GM21619 (cell line): Measurements from ENCODE around the gene LRRC8E.

Experiments
- ATAC-seq: cut with Tn5 transposase; IDR thresholded peaks from one replicate; pipeline ENCODE4 v1.9.1; 2021; ENCODE audit not compliant: unreplicated experiment

Gene LRRC8E

DNA sequence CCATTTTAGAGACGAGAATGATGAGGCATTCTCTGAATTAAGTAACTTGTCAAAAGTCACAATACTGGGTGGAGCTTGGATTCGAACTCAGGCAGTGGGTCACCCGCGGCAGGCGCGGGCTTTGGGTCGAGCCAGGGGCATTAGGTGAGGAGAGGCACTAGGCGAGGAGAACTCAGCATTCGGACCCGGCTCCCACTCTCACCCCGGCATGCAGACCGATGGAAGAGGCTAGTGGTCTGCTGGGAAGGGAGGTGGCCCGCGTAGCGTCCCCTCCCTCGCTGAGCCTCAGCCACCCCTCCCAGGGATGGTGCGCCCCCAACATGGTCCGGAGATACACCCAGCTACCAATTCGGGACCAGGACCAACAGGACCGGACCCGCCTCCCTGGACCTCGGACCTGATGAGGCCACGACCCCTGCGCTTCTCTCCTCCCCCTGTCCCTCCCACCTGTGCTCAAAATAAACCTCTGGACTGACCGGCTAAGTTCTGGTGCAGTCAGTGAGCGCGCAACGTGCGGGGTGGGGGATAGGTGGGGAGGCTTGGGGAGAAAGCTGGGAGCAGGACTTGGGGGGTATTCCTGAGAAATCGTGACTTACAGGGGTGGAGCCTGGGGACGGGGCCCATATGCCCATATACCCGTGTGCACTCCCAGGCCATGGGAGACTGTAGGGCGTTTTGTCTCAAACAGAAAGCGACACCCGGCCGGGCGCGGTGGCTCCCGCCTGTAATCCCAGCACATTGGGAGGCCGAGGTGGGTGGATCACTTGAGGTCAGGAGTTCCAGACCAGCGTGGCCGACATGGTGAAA, 30.5 kb downstream of the LRRC8E start:
- no peak for ATAC-seq

DNA sequence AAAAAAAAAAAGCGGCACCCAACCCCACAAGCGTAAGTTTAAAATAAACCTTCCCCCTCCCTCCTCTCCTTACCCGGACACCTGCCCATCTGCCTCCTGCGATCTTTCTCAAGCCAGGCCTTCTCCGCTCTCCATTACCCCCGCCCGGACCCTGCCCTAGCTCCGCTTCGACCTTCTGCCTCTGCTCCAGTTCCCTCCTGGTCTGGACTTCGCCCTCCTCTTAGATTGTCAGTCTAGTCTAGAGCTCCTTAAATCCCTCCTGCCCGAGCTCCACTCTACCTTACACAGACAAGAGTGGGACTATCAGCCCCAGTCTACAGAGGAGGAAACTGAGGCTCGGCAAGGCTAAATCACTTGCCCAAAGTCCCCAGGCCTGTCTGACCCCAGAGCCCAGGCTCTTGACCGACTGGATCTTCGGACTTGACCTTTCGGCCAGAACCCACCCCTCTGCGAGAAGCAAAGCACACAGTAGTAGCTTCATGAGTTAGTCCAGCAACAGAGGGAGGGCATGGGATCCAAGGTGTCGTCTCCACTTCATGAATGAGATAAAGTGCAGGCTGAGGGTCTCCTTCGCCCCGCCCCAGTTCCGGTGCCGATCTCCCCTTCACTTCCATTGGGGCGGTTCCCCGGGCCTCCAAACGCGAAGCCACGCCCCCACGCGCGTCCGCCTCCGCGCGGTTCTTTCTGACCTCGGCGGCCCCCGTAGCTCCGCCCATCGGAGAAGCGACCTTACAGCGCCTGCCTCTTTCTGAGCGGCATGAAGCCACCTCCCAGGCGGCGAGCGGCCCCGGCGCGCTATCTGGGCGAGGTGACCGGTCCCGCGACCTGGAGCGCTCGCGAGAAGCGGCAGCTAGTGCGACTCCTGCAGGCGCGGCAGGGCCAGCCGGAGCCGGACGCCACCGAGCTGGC, 31.6 kb downstream of the LRRC8E start, which contains the start of gene SNAPC2:
Gene SNAPC2, plus strand, starts transcription at position 729 of the 909 bp plus-strand sequence. Its CDS starts 29 bp downstream, at position 758.
- peak; percentile 57 for ATAC-seq

- peak; percentile 27 for ATAC-seq
These were observed 32.4 kb downstream of the LRRC8E start for GRCh38 chr19:7920519-7921301.

DNA sequence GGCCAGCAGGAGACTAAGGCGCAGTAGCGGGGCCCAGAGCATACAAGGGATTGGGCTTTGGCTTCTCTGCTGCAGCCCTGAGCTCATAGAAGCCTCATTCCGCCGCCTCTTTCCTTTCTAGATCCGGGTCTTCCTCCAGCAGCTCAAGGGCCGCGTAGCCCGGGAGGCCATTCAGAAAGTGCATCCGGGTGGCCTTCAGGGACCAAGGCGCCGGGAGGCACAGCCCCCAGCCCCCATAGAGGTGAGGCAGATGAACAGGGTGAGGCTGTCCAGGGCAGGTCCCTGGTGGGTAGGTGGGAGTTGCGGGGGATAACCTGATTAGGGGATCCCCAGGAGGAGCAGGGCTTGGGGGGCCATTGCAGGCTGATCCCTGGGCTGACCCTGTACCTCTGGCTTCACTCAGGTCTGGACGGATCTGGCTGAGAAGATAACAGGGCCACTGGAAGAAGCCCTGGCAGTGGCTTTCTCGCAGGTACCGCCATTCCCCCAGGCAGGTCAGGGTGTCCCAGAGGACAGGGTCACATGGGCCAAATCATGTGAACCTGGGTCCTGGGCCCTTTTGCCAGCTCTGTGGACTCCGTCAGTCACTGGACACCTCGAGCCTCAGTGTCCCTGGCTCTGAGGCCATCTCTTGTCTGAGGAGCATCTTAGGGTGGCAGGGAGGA, 33.1 kb downstream of the LRRC8E start:
- ATAC-seq: no peak

- ATAC-seq: no peak
These were observed 33.9 kb downstream of the LRRC8E start for GRCh38 chr19:7921967-7922835.

- ATAC-seq: no peak
These were observed 34.5 kb downstream of the LRRC8E start for GRCh38 chr19:7922836-7923195.

GRCh38 chr19:7923295-7924191, 35.2 kb downstream of the LRRC8E start:
- ATAC-seq: no peak

DNA sequence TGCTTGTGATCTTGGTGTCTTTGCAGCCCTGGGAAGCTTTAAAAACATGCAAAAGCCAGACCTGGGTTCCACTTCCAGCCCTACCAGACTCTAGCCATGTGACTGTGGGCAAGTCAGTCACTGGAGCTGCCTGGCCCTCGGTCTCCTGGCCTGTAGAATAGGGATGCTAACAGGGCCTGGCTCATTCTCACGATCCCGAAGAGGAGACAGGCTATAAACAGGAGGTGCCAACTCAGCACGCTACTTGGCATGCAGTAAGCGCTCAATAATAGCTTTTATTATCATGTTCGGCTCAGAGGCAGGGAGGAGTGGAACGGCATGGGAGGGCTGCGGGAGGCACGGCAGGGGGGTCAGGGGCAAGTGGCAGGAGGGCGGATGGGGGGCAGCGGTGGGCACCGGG, 35.9 kb downstream of the LRRC8E start:
- no peak for ATAC-seq

GRCh38 chr19:7924651-7925170, 36.4 kb downstream of the LRRC8E start:
- ATAC-seq: no peak

- no peak for ATAC-seq
These were observed 37.0 kb downstream of the LRRC8E start for GRCh38 chr19:7925171-7925851.

DNA sequence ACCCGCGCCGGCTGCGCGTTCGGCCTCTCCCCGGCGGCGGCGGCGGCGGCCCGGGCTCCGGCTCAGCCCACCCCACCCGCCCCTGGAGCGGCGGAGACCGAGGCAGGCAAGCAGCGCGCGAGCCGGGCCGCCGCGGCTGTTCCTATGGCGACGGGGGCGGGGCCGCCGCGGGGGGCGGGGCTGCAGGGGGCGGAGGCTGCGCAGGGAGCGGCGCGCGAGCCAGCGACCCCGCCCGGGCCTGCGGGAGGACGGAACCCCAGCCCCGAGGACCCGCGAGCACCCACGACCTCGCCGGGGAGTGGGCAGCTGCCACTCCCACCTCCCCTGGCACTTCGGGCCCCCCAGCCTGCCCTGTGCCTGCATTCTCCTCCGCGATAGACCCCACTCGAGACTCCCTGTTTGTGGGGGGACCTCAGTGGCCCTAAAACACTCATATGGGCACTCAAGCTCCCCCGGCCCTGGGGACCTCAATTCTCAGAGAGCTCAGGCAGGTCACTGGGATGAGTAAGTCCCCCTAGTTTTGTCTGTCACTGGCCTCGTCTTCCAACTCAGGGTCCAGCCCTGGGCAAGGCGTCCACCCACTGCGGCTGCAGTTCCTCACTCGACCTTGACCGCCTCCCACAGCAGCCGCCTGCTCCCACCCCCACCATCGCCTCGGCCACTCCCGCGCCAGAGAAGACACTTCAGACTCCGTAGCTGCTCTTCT, 37.9 kb downstream of the LRRC8E start, which contains the start of gene CTXN1:
Gene CTXN1, minus strand, starts transcription at position 115 of the 706 bp plus-strand sequence. CDS start 597 bp downstream, outside the sequence.
- ATAC-seq: no peak

DNA sequence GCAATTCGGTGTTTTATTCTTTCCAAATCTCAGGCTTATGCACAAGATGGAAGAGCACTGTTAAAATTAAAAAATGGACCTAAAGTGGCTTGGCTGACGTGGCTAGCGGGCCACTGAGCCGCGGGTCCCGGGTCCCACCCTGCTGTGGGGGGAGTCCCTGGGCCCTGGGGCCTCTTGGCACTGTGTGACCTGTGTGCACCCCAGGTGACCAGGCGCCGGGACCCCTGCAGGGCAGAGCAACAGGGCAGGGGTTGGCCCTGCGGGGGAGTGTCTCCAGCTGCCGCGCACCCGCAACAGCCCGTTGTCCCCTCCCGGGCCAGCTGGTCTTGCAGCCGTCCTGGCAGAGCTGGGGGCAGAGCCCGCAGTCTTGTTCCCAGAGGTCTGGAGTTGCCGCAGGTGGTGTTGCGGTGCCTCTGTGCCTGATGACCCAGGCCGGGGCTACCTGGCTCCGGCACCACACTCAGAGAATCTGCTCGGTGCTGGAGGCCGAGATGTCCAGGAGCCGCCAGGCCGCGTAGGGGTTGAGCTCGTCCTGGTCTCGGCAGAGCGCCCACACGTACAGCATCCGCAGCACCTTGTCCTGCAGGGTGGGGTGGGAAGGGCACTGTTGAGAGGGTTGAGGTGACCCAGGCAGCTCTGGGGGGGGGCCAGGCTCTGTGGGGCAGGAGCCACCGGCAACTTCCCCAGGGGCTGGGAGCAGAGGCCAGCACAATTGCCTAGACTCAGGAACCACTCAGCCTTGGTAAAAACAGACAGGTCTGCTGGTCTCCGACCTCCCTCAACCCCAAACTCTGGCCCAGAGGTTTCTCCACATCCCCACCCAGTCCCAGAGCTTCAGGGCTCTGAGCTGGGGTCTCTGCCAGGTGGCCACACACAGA, 38.7 kb downstream of the LRRC8E start:
- no peak for ATAC-seq

DNA sequence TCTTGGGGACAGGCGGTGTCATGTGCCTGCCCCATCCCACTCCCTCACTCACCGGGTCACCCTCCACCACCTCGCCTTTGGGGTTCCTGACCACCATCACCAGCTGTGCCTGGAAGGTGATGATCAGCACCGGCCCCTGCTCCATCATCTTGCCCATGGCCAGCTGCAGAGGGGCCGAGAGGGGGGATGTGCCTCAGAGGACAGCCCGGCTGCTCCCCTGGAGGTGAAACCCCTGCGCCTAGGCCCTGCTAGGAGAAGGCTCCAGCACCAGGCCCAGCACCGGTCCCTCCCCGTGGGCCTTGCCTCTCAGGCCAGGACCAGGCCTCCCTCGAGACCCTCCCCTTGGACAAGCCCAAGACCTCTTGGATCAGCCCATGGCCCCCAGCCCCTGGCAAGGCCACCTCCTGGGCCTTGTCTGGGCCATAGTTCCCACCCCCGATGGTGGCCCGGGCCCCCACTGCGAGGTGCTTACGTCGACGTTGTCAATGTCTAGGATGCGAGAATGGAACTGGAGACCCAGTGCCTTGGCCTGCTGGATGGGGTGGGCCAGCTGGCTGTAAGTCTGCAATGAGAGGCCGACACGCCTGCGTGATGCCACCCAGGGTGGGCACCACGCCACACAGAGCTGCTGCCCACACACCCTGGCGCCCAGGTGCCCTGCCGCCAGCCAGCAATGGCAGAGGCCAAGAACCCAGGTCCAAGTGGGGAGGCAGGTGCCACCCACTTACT, 39.5 kb downstream of the LRRC8E start:
- ATAC-seq: no peak

DNA sequence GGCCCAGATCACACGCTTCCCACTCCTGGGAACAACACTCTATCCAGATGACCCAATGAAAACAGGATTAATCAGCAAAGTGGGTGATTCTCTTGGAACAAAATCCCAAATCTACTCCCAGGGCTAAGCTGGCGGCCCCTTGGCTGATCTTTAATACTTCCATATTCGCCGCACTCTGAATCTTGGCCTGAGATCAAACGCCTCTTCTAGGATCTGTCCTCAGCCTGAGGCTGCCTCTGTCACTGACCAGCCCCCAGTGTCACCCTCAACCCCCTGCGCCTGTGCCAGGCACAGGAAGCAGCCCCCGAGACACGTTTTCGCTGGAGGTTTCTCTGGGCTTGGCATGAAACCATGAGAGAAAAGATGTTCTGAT, 40.0 kb downstream of the LRRC8E start:
- no peak for ATAC-seq
